Body of pancreas (tissue), 4 donors: ENCODE measurements around the gene MYO10.

Source experiments
- POLR2A ChIP-seq, 3 donors: fragments of 450-650 bp; IDR thresholded peaks; one replicate each; pipeline ENCODE4 v1.6.1; 2016; ENCODE audit warnings: antibody characterized with exemption in 3 of 3, mild to moderate bottlenecking in 2 of 3
- TF ChIP-seq, protein P1 (sequence below), 7 experiments: fragments of 450-650 bp in 4 of 7; fragments of 200-600 bp in 3 of 7; sonication (generic) in 3 of 7; IDR thresholded peaks; one replicate each; pipeline ENCODE4 v1.5.1; 2016 to 2019; ENCODE audit warnings: antibody characterized with exemption in 7 of 7

DNA sequence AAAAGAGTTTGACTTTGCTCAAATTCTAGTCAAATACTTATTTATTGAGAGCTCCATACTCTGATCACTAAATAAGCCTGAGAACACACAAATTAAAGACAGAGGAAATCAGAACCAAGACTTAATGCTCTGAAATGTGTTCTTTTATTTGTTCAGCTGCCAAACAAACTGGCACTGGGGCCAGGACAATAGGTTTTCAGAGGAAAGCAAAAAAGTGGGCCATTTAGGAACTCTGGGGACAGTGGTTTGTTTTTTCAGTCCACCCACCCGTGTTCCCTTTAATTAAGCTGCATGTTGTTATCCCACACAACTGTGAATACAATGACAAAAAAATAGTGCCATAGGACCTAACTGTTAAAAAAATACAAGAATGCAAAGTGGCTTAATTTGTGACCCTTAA, 223.9 kb downstream of the MYO10 start:
- TF ChIP-seq, protein P1, sequence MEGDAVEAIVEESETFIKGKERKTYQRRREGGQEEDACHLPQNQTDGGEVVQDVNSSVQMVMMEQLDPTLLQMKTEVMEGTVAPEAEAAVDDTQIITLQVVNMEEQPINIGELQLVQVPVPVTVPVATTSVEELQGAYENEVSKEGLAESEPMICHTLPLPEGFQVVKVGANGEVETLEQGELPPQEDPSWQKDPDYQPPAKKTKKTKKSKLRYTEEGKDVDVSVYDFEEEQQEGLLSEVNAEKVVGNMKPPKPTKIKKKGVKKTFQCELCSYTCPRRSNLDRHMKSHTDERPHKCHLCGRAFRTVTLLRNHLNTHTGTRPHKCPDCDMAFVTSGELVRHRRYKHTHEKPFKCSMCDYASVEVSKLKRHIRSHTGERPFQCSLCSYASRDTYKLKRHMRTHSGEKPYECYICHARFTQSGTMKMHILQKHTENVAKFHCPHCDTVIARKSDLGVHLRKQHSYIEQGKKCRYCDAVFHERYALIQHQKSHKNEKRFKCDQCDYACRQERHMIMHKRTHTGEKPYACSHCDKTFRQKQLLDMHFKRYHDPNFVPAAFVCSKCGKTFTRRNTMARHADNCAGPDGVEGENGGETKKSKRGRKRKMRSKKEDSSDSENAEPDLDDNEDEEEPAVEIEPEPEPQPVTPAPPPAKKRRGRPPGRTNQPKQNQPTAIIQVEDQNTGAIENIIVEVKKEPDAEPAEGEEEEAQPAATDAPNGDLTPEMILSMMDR (IDR thresholded peaks at IDR 0.05): no peak
- no peak for TF ChIP-seq POLR2A (IDR thresholded peaks at IDR 0.05)
